OCI-LY3 (cell line): ENCODE data around the gene MUC2.

ENCODE experiments used
- H2AFZ ChIP-seq: fragments of 200-600, 300-600 bp; shearing (Covaris generic); 2 replicates; pipeline ENCODE4 v1.6.0; 2014; ENCODE audit warnings: antibody characterized with exemption, low read depth, low read length
- H3K27ac ChIP-seq: fragments of 200-600, 300-600 bp; sonication (generic); 2 replicates; pipeline ENCODE4 v1.5.1; 2014; ENCODE audit warnings: mild to moderate bottlenecking, low read length, moderate library complexity, mixed read lengths
- H3K27me3 ChIP-seq: fragments of 200-600, 300-600 bp; sonication (generic); 2 replicates; pipeline ENCODE4 v1.6.1; 2014; ENCODE audit warnings: low read depth, low read length, mixed read lengths
- H3K36me3 ChIP-seq: fragments of 200-600, 300-600 bp; sonication (generic); replicated peaks from 2 replicates; pipeline ENCODE3; 2014; ENCODE audit warnings: low read depth, low read length, mixed read lengths
- H3K4me1 ChIP-seq: fragments of 300-600, 200-600 bp; sonication (generic); 2 replicates; pipeline ENCODE4 v1.6.1; 2014; ENCODE audit warnings: low read length, mixed read lengths
- H3K4me2 ChIP-seq: fragments of 200-600, 300-600 bp; sonication (generic); 2 replicates; pipeline ENCODE4 v1.6.1; 2014; ENCODE audit warnings: low read length, mixed read lengths
- H3K4me3 ChIP-seq: fragments of 300-600, 200-600 bp; sonication (generic); 2 replicates; pipeline ENCODE4 v1.5.1; 2014; ENCODE audit warnings: antibody characterized with exemption, mild to moderate bottlenecking, low read length, moderate library complexity
- H3K79me2 ChIP-seq: fragments of 300-600, 200-600 bp; shearing (Covaris generic); 2 replicates; pipeline ENCODE4 v1.6.1; 2014; ENCODE audit warnings: mild to moderate bottlenecking, low read length, mixed read lengths
- H3K9ac ChIP-seq: fragments of 300-600, 200-600 bp; shearing (Covaris generic); 2 replicates; pipeline ENCODE4 v1.6.0; 2014; ENCODE audit warnings: mild to moderate bottlenecking, low read length, moderate library complexity
- H3K9me3 ChIP-seq: fragments of 200-600, 300-600 bp; shearing (Covaris generic); 2 replicates; pipeline ENCODE4 v1.6.1; 2014; ENCODE audit warnings: low read length, mixed read lengths; ENCODE audit not compliant: insufficient read depth
- H4K20me1 ChIP-seq: fragments of 200-600, 300-600 bp; sonication (generic); 2 replicates; pipeline ENCODE4 v1.6.1; 2016; ENCODE audit warnings: low read length, mixed read lengths; ENCODE audit not compliant: insufficient read depth
- EZH2phosphoT487 ChIP-seq: fragments of 200-600 bp; shearing (Covaris generic); IDR thresholded peaks from 2 replicates; pipeline ENCODE4 v1.6.1; 2018; ENCODE audit warnings: antibody characterized with exemption, mixed run types, low read depth
- TF ChIP-seq, protein P1 (sequence below): fragments of 200-600, 300-600 bp; sonication (generic); IDR thresholded peaks from 2 replicates; pipeline ENCODE4 v1.5.1; 2014; ENCODE audit warnings: antibody characterized with exemption, low read length, low read depth

Gene MUC2

DNA sequence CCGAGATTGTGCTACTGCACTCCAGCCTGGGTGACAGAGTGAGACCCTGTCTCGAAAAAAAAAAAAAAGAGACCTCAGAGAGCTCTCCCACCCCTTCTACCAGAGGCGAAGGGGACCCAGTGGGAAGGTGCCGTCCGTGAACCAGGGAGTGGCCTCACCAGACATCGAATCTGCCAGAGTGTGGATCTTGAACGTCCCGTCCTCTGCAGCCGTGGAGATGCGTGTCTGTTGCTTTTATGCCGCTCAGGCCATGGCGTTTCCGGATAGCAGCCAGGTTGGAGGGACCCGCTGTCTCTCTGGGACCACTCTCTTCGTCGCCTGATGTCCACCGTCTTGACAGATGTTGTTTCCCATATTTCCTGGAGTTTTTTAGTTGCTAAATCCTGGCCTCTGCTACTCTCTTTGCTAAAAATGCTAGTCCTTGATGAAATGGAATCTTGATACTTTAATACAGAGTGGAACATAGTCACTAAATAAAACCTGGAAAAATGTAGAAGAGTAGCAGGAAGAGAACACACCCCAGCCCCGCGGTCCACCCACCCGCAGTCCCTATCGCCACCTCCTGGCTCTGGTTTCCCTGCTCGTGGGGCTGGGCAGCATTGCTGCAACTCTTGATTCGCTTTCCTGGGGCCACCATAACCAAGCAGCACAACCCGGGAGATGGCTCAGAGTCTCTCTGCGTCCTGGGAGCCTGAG is 26.2 kb upstream of the MUC2 start:
- no peaks in the 10 kb centered on the region for H3K79me2 ChIP-seq
- no peak for TF ChIP-seq EZH2phosphoT487
- TF ChIP-seq, protein P1, sequence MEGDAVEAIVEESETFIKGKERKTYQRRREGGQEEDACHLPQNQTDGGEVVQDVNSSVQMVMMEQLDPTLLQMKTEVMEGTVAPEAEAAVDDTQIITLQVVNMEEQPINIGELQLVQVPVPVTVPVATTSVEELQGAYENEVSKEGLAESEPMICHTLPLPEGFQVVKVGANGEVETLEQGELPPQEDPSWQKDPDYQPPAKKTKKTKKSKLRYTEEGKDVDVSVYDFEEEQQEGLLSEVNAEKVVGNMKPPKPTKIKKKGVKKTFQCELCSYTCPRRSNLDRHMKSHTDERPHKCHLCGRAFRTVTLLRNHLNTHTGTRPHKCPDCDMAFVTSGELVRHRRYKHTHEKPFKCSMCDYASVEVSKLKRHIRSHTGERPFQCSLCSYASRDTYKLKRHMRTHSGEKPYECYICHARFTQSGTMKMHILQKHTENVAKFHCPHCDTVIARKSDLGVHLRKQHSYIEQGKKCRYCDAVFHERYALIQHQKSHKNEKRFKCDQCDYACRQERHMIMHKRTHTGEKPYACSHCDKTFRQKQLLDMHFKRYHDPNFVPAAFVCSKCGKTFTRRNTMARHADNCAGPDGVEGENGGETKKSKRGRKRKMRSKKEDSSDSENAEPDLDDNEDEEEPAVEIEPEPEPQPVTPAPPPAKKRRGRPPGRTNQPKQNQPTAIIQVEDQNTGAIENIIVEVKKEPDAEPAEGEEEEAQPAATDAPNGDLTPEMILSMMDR = no peak
- H3K4me1 ChIP-seq = no peaks in the 10 kb centered on the region
- H3K4me2 ChIP-seq = no peak overlapping the region
- no peak overlapping the region for H3K4me3 ChIP-seq
- no peaks in the 10 kb centered on the region for H3K27me3 ChIP-seq
- no peaks in the 10 kb centered on the region for H3K36me3 ChIP-seq
- H3K9me3 ChIP-seq = peaks cover 4% of the 10 kb centered on the region; the same call in 1 of the 2 replicates
- H3K27ac ChIP-seq = no peak overlapping the region
- no peak overlapping the region for H2AFZ ChIP-seq
- no peak overlapping the region for H3K9ac ChIP-seq
- no peaks in the 10 kb centered on the region for H4K20me1 ChIP-seq

DNA sequence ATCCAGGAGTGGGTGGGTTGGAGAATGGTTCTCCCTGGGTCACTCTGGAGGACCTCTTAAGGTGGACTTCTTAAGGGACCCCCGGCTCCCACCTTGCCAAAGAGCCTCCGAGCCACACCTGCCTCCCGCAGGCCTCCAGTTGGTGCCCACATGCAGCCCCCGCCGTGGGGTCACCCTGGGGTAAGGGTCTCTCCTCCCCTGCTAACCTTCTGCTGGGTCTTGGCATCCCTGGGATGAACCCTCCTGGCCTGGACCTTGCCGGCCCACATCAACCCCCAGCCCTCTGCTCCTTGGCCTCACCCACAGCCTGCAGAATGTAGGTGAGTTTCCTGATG is 25.6 kb upstream of the MUC2 start:
- Histone ChIP-seq H4K20me1 (no peaks in the 10 kb centered on the region), H3K4me3 (no peak overlapping the region), H3K9me3 (peaks cover 4% of the 10 kb centered on the region; the same call in 1 of the 2 replicates), H3K79me2 (no peaks in the 10 kb centered on the region), H3K9ac (no peak overlapping the region), H3K27me3 (no peaks in the 10 kb centered on the region), H2AFZ (no peak overlapping the region), H3K27ac (no peak overlapping the region), H3K36me3 (no peaks in the 10 kb centered on the region), H3K4me2 (no peak overlapping the region), H3K4me1 (no peaks in the 10 kb centered on the region)
- no peak for TF ChIP-seq EZH2phosphoT487
- TF ChIP-seq, protein P1 = no peak

DNA sequence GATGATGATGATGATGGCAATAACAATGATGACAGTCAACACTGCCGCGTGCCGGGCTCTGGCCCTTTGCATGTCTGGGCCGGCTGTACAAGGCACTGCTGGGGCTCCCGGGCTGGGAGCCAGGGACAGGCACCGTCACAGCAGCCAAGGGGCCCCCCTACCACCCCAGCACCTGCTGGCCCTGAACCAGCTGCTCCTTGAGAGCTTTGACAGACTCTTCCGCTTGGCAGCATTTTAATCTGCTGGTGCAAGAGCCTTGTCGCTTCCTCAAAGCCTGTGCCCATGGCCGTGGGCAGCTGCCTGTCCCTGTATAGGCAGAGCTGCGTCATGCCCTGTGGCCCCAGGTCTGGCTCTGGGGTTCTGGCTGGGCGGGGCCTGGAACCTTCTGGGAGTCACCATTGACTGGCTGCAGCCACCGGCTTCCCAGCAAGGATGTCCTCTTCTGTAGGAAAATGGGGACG is 25.2 kb upstream of the MUC2 start:
- H3K27me3 ChIP-seq = no peaks in the 10 kb centered on the region
- peaks cover 4% of the 10 kb centered on the region; the same call in 1 of the 2 replicates for H3K9me3 ChIP-seq
- H3K27ac ChIP-seq = no peak overlapping the region
- no peaks in the 10 kb centered on the region for H3K4me1 ChIP-seq
- no peak overlapping the region for H3K9ac ChIP-seq
- H2AFZ ChIP-seq = no peak overlapping the region
- no peaks in the 10 kb centered on the region for H4K20me1 ChIP-seq
- H3K4me2 ChIP-seq = no peak overlapping the region
- no peaks in the 10 kb centered on the region for H3K79me2 ChIP-seq
- H3K36me3 ChIP-seq = no peaks in the 10 kb centered on the region
- TF ChIP-seq, protein P1 = no peak
- TF ChIP-seq EZH2phosphoT487 = no peak
- no peak overlapping the region for H3K4me3 ChIP-seq

DNA sequence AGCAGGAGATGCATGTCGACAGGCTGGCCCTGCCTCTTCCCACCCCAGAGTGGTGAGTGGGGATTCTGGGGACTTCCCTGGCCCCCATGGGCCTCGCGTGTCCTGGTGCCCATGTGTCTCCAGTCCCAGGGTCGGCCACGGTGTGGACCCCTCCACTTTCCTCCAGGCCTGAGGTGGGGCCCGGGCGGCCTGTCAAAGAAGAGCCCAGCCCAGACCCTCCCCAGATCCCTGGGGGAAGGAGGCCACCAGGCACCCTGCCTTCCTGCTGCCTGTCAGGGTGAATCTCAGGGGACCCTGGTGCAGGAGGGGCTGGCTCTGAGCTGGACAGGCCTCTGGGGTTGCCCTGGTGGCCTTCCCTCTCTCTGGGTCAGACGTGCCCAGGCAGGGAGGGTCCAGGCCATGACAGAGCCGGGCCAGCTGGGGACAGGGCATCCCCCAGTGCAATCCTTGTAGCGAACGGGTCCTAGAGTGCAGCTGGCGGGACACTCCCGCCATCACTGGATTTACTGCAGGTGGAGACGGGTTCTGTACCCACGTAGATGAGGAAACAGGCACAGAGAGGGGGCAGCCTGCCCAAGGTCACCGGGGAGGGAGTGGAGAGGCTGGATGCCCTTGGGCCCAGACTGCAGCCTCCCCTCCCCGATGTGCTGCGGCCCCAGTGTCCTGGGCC is 24.6 kb upstream of the MUC2 start:
- H3K9me3 ChIP-seq = peaks cover 1% of the 10 kb centered on the region; the same call in 1 of the 2 replicates
- no peaks in the 10 kb centered on the region for H4K20me1 ChIP-seq
- TF ChIP-seq EZH2phosphoT487 = no peak
- TF ChIP-seq, protein P1 = no peak
- H3K4me3 ChIP-seq = no peak overlapping the region
- H3K36me3 ChIP-seq = no peaks in the 10 kb centered on the region
- no peak overlapping the region for H3K4me2 ChIP-seq
- H3K79me2 ChIP-seq = no peaks in the 10 kb centered on the region
- no peaks in the 10 kb centered on the region for H3K4me1 ChIP-seq
- no peaks in the 10 kb centered on the region for H3K27me3 ChIP-seq
- H3K27ac ChIP-seq = no peak overlapping the region
- no peak overlapping the region for H2AFZ ChIP-seq
- H3K9ac ChIP-seq = no peak overlapping the region
